PFSK-1 (cell line): ENCODE measurements around the gene CHD5.

Source experiments
- FOXP2 ChIP-seq: optimal IDR thresholded peaks from 2 replicates; pipeline ENCODE3; 2011; ENCODE audit warnings: borderline replicate concordance, control low read depth, inconsistent platforms; ENCODE audit not compliant: insufficient read depth; ENCODE audit errors: extremely low read length, extremely low read depth
- POLR2AphosphoS5 ChIP-seq: IDR thresholded peaks from 2 replicates; pipeline ENCODE4 v1.6.1; 2012; ENCODE audit warnings: low read depth, mild to moderate bottlenecking, control low read depth, low read length, moderate library complexity
- SIN3A ChIP-seq: IDR thresholded peaks from 2 replicates; pipeline ENCODE4 v1.6.1; 2012; ENCODE audit warnings: mild to moderate bottlenecking, low read length, moderate library complexity, borderline replicate concordance; ENCODE audit not compliant: insufficient read depth
- TAF1 ChIP-seq: IDR thresholded peaks from 2 replicates; pipeline ENCODE4 v1.6.1; 2012; ENCODE audit warnings: low read length, control low read depth, borderline replicate concordance; ENCODE audit not compliant: insufficient read depth
- TF ChIP-seq, protein P1 (sequence below), 2 experiments: IDR thresholded peaks; 2 replicates each; pipeline versions ENCODE4 v1.6.1 to v1.8.0; 2011 to 2012; ENCODE audit warnings: low read depth in 2 of 2, low read length in 2 of 2, control low read depth in 1 of 2, inconsistent platforms in 1 of 2, mild to moderate bottlenecking in 1 of 2, moderate library complexity in 1 of 2; ENCODE audit not compliant: insufficient read depth in 1 of 2

Gene CHD5

DNA sequence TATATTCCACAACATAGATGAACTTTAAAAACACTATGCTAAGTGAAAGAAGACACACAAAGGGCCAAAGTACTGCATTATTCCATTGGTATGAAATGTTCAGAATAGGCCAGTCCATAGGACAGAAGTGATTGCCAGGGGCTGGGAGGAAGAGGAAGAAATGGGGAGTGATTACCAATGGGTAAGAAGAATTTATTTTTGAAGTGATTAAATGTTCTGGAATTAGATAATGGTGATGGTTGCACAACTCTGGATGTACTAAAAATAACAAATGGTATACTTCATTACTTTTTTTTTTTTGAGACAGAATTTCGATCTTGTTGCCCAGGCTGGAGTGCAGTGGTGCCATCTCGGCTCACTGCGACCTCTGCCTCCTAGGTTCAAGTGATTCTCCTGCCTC lies 61.7 kb downstream of the CHD5 start:
- no peak for TF ChIP-seq SIN3A
- no peak for TF ChIP-seq TAF1
- no peak for TF ChIP-seq POLR2AphosphoS5
- TF ChIP-seq, protein P1, sequence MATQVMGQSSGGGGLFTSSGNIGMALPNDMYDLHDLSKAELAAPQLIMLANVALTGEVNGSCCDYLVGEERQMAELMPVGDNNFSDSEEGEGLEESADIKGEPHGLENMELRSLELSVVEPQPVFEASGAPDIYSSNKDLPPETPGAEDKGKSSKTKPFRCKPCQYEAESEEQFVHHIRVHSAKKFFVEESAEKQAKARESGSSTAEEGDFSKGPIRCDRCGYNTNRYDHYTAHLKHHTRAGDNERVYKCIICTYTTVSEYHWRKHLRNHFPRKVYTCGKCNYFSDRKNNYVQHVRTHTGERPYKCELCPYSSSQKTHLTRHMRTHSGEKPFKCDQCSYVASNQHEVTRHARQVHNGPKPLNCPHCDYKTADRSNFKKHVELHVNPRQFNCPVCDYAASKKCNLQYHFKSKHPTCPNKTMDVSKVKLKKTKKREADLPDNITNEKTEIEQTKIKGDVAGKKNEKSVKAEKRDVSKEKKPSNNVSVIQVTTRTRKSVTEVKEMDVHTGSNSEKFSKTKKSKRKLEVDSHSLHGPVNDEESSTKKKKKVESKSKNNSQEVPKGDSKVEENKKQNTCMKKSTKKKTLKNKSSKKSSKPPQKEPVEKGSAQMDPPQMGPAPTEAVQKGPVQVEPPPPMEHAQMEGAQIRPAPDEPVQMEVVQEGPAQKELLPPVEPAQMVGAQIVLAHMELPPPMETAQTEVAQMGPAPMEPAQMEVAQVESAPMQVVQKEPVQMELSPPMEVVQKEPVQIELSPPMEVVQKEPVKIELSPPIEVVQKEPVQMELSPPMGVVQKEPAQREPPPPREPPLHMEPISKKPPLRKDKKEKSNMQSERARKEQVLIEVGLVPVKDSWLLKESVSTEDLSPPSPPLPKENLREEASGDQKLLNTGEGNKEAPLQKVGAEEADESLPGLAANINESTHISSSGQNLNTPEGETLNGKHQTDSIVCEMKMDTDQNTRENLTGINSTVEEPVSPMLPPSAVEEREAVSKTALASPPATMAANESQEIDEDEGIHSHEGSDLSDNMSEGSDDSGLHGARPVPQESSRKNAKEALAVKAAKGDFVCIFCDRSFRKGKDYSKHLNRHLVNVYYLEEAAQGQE (IDR thresholded peaks at IDR 0.05; ENCODE audit: insufficient read depth in 1 of 2, low read depth in 2 of 2, low read length in 2 of 2) = no peak
- no peak for TF ChIP-seq FOXP2

DNA sequence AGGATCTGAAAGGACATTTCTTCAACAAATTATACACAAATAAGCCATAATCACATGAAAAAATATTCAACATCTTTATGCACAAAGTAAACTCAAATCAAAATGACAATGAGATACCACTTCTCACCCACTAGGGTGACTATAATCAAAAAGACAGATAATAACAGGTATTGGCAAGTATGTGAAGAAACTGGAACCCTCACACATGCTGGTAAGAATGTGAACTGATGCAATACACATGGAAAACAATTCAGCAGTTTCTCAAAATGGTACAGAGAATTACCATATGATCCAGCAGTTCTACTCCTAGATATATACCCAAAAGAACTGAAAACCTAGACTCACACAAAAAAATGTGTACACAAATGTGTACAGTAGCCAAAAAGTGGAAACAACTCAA lies 62.5 kb downstream of the CHD5 start:
- TF ChIP-seq POLR2AphosphoS5 (no peak), FOXP2 (no peak), TAF1 (no peak), SIN3A (no peak)
- TF ChIP-seq, protein P1 (IDR thresholded peaks at IDR 0.05; ENCODE audit: insufficient read depth in 1 of 2, low read depth in 2 of 2, low read length in 2 of 2) = no peak

DNA sequence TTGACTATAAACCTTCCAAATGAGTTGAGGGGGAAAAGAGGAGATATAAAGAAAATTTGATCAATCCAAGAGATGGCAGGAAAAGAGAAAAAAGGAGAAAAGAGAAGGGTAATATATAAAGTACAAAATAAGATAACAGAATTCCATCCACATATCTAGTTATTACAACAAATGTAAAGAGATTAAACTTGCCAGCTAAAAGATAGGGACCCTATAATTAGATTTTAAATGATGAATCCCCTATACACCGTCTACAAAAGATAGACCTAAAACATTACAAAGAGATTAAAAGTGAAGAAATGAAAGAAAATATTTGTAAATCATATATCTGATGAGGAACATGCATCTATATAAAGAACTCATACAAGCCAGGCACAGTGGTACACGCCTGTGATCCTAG lies 63.1 kb downstream of the CHD5 start:
- TF ChIP-seq FOXP2 (no peak), POLR2AphosphoS5 (no peak), TAF1 (no peak), SIN3A (no peak)
- TF ChIP-seq, protein P1 (IDR thresholded peaks at IDR 0.05; ENCODE audit: insufficient read depth in 1 of 2, low read depth in 2 of 2, low read length in 2 of 2) = no peak

DNA sequence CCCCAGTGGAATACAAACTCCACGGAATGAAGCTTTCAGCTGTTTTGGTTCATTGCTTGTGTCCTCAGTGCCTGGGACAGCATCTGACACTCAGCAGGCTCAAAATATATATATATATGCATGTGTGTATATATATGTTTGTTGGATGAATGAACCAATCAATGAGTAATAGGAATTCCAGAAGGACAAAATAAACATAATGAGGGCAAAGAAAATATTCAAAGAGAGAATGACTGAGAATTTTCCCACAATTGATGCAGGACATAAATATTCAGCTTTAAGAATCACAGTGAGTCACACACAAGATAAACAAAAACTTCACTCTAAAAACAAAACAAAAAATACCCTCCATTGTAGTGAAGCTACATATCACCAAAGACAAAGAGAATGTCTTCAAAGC lies 64.0 kb downstream of the CHD5 start:
- TF ChIP-seq POLR2AphosphoS5 (no peak), FOXP2 (no peak)
- TF ChIP-seq, protein P1 (IDR thresholded peaks at IDR 0.05; ENCODE audit: insufficient read depth in 1 of 2, low read depth in 2 of 2, low read length in 2 of 2) = no peak

DNA sequence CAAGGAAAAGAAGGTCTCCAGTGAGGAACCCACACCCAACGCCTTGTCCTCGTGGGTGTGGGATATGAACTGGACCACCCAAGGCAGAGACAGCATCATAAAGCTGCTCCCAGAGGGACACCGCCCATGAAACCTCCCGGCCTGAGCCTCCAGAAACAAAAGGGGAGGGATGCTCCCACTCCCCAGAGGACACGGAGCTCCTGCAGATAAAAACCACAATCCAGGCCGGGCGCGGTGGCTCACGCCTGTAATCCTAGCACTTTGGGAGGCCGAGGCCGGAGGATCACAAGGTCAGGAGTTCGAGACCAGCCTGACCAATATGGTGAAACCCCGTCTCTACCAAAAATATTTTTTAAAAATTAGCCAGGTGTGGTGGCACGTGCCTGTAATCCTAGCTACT lies 66.4 kb downstream of the CHD5 start:
- TF ChIP-seq FOXP2 (no peak), SIN3A (no peak), TAF1 (no peak), POLR2AphosphoS5 (no peak)
- TF ChIP-seq, protein P1 (IDR thresholded peaks at IDR 0.05; ENCODE audit: insufficient read depth in 1 of 2, low read depth in 2 of 2, low read length in 2 of 2) = no peak
